Mesenchymal stem cell (in vitro differentiated cells and primary cell): ENCODE data around the gene ADAM33.

Source experiments
- DNase-seq: peaks from one replicate; pipeline ENCODE4 v3.0.0-alpha.2; 2013
- H2AFZ ChIP-seq: one replicate; pipeline ENCODE4 v1.6.1; 2013; ENCODE audit warnings: low read depth, mild to moderate bottlenecking, control low read depth, inconsistent platforms, low read length, moderate library complexity
- H2AK5ac ChIP-seq: 2 replicates; pipeline ENCODE4 v1.6.1; 2013; ENCODE audit warnings: low read length, moderate library complexity, mild to moderate bottlenecking, inconsistent platforms; ENCODE audit not compliant: severe bottlenecking
- H2BK120ac ChIP-seq: one replicate; pipeline ENCODE4 v1.6.1; 2013; ENCODE audit warnings: low read depth, mild to moderate bottlenecking, inconsistent platforms, low read length, moderate library complexity
- H2BK12ac ChIP-seq, 2 experiments: one replicate each; pipeline ENCODE4 v1.6.1; 2013; ENCODE audit warnings: inconsistent platforms in 2 of 2, low read length in 2 of 2, mild to moderate bottlenecking in 2 of 2, moderate library complexity in 2 of 2, control low read depth in 1 of 2
- H2BK15ac ChIP-seq: one replicate; pipeline ENCODE4 v1.6.1; 2013; ENCODE audit warnings: mild to moderate bottlenecking, low read depth, inconsistent platforms; ENCODE audit not compliant: poor library complexity, severe bottlenecking
- H2BK5ac ChIP-seq: 2 replicates; pipeline ENCODE4 v1.6.1; 2013; ENCODE audit warnings: low read depth, mild to moderate bottlenecking, low read length, control low read depth, inconsistent platforms; ENCODE audit not compliant: poor library complexity, severe bottlenecking
- H3K14ac ChIP-seq, 2 experiments: one replicate each; pipeline ENCODE4 v1.6.1; 2013; ENCODE audit warnings: inconsistent platforms in 2 of 2, low read length in 2 of 2, control low read depth in 1 of 2, mild to moderate bottlenecking in 1 of 2, moderate library complexity in 1 of 2
- H3K18ac ChIP-seq, 2 experiments: one replicate each; pipeline ENCODE4 v1.6.1; 2013; ENCODE audit warnings: inconsistent platforms in 2 of 2, low read length in 2 of 2, control low read depth in 1 of 2, low read depth in 1 of 2, mild to moderate bottlenecking in 1 of 2
- H3K23ac ChIP-seq, 2 experiments: one replicate each; pipeline ENCODE4 v1.6.1; 2013; ENCODE audit warnings: inconsistent platforms in 2 of 2, low read length in 2 of 2, mild to moderate bottlenecking in 2 of 2, moderate library complexity in 2 of 2, control low read depth in 1 of 2
- H3K27ac ChIP-seq: 2 replicates; pipeline ENCODE4 v1.5.1; 2013; ENCODE audit warnings: mild to moderate bottlenecking, moderate library complexity, low read length, control low read depth, inconsistent platforms; ENCODE audit not compliant: poor library complexity, severe bottlenecking
- H3K27me3 ChIP-seq, 2 experiments: 2 replicates each; pipeline versions ENCODE4 v1.6.1 to v1.7.0; 2013; ENCODE audit warnings: low read length in 2 of 2, mild to moderate bottlenecking in 2 of 2, moderate library complexity in 2 of 2, control low read depth in 1 of 2, inconsistent platforms in 1 of 2; ENCODE audit not compliant: control insufficient read depth in 1 of 2, insufficient read depth in 1 of 2
- H3K36me3 ChIP-seq, 2 experiments: 2 replicates each; pipeline versions ENCODE4 v1.6.1 to v1.7.0; 2013; ENCODE audit warnings: low read length in 2 of 2, control low read depth in 1 of 2, inconsistent platforms in 1 of 2, low read depth in 1 of 2, mild to moderate bottlenecking in 1 of 2; ENCODE audit not compliant: insufficient read depth in 2 of 2, control insufficient read depth in 1 of 2
- H3K4ac ChIP-seq, 2 experiments: one replicate each; pipeline ENCODE4 v1.6.1; 2013; ENCODE audit warnings: inconsistent platforms in 2 of 2, low read length in 2 of 2, mild to moderate bottlenecking in 2 of 2, moderate library complexity in 2 of 2, control low read depth in 1 of 2, low read depth in 1 of 2
- H3K4me1 ChIP-seq: 2 replicates; pipeline ENCODE4 v1.6.1; 2013; ENCODE audit warnings: low read depth, low read length, control low read depth; ENCODE audit not compliant: control insufficient read depth, insufficient read depth
- H3K4me2 ChIP-seq: 2 replicates; pipeline ENCODE4 v1.6.1; 2013; ENCODE audit warnings: low read length, mild to moderate bottlenecking, inconsistent platforms; ENCODE audit not compliant: poor library complexity, severe bottlenecking
- H3K4me3 ChIP-seq, 2 experiments: 2 replicates each; pipeline versions ENCODE4 v1.5.1 to v1.7.0; 2013; ENCODE audit warnings: low read length in 2 of 2, mild to moderate bottlenecking in 2 of 2, control low read depth in 1 of 2, low read depth in 1 of 2; ENCODE audit not compliant: insufficient read depth in 1 of 2
- H3K79me1 ChIP-seq: replicated peaks from 2 replicates; pipeline ENCODE4 v1.6.1; 2013; ENCODE audit warnings: mild to moderate bottlenecking, control low read depth, low read length, inconsistent platforms; ENCODE audit not compliant: poor library complexity, severe bottlenecking
- H3K9ac ChIP-seq: 2 replicates; pipeline ENCODE4 v1.7.0; 2013; ENCODE audit warnings: mild to moderate bottlenecking, low read length, moderate library complexity
- H3K9me3 ChIP-seq: 2 replicates; pipeline ENCODE4 v1.7.0; 2013; ENCODE audit warnings: mild to moderate bottlenecking, low read length; ENCODE audit not compliant: control insufficient read depth
- H4K8ac ChIP-seq: one replicate; pipeline ENCODE4 v1.6.1; 2013; ENCODE audit warnings: inconsistent platforms, mild to moderate bottlenecking, low read length, moderate library complexity
- H4K91ac ChIP-seq: one replicate; pipeline ENCODE4 v1.6.1; 2013; ENCODE audit warnings: mild to moderate bottlenecking, low read length, inconsistent platforms
- WGBS: methylation state at CpG from one replicate; pipeline ENCODE4 v1.1.7; 2013; ENCODE audit warnings: mixed read lengths; 5-methylcytosine and 5-hydroxymethylcytosine counted together

ADAM33 gene

DNA sequence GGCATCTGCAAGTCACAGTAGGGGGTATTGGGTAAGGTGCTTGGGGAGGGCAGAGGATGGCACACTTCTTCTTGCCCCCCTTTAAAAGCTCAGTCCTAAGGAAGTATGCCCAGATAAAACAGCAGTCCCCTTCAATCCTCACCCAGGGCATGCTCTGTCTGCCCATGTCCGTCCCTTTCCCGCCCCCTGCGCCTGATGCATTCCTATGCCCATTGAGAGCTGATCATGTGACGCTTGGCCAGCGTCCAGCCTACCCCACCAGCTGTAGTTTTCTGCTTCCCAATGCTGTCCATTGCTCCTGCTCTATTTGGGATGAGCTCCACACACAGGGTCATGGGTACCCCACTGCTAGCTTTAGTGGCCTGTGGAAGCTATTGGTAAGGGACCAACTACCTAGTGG, 22.3 kb upstream of the ADAM33 start:
- WGBS = 79% methylated on average over 5 of the region's 5 CpGs
- no peak overlapping the region for H2BK120ac ChIP-seq
- H3K4me1 ChIP-seq = no peaks in the 10 kb centered on the region
- H2AFZ ChIP-seq = no peak overlapping the region
- H2BK15ac ChIP-seq = no peak overlapping the region
- peaks cover 21 to 23% of the 10 kb centered on the region in 2 experiments for H3K27me3 ChIP-seq
- no peak overlapping the region for H3K4me2 ChIP-seq
- no peak overlapping the region for H3K23ac ChIP-seq
- no peak overlapping the region for H2BK5ac ChIP-seq
- no peaks in the 10 kb centered on the region for H3K79me1 ChIP-seq
- H3K9me3 ChIP-seq = no peaks in the 10 kb centered on the region
- no peak overlapping the region for H3K4ac ChIP-seq
- no peak overlapping the region for H3K27ac ChIP-seq
- H3K36me3 ChIP-seq = no peaks in the 10 kb centered on the region
- H2BK12ac ChIP-seq = no peak overlapping the region
- no peak for DNase-seq
- H3K18ac ChIP-seq = no peak overlapping the region
- H4K91ac ChIP-seq = no peak overlapping the region
- H3K14ac ChIP-seq = no peak overlapping the region
- no peak overlapping the region for H3K9ac ChIP-seq
- no peak overlapping the region for H3K4me3 ChIP-seq
- no peak overlapping the region for H2AK5ac ChIP-seq
- no peak overlapping the region for H4K8ac ChIP-seq

DNA sequence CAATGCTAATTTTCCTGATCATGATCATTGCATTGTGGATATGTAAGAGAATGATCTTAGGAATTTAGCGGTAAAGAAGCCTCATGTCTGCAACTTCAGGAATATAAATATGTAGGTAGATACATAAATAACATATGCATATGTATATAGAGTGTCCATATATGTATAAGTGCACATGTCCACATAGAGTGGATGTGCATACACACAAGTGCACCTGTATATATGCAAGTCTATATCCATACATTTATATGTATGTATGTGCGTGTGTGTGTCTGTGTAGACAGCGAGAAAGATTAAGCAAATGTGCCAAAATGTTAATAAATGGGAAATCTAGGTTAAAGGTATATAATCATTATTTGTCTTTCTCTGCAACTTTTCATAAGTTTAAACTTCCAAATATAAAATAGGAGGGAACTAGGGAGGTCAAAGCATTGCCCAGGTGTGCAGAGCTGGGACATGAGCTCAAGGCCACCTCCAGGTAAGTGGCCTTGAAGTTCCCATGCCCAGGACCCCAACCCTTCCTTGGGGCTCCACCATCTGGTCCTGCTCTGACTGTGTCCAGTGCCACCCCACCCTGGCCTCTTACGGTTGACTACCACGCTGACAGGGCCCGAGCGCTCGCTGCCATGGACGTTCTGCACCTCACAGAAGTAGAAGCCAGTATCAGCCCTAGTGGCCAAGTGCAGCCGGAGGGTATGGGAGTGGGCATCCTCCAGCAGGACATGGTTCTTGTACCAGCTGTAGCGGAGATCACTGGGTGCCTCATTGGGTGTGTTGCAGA, 21.0 kb upstream of the ADAM33 start:
- no peaks in the 10 kb centered on the region for H3K4me1 ChIP-seq
- H3K14ac ChIP-seq = no peak overlapping the region
- DNase-seq = no peak
- H3K9me3 ChIP-seq = no peaks in the 10 kb centered on the region
- no peak overlapping the region for H3K27ac ChIP-seq
- no peak overlapping the region for H3K23ac ChIP-seq
- H3K4ac ChIP-seq = no peak overlapping the region
- H3K36me3 ChIP-seq = no peaks in the 10 kb centered on the region
- no peak overlapping the region for H3K9ac ChIP-seq
- H2BK5ac ChIP-seq = no peak overlapping the region
- H3K18ac ChIP-seq = no peak overlapping the region
- H3K4me2 ChIP-seq = no peak overlapping the region
- H3K4me3 ChIP-seq = no peak overlapping the region
- H3K27me3 ChIP-seq = peaks cover 20 to 23% of the 10 kb centered on the region in 2 experiments
- H3K79me1 ChIP-seq = no peaks in the 10 kb centered on the region
- no peak overlapping the region for H4K8ac ChIP-seq
- no peak overlapping the region for H2AFZ ChIP-seq
- H2BK15ac ChIP-seq = no peak overlapping the region
- no peak overlapping the region for H2AK5ac ChIP-seq
- WGBS = 84% methylated on average over 9 of the region's 11 CpGs
- no peak overlapping the region for H2BK120ac ChIP-seq
- no peak overlapping the region for H2BK12ac ChIP-seq
- no peak overlapping the region for H4K91ac ChIP-seq

GRCh38 chr20:3701061-3701998, 19.5 kb upstream of the ADAM33 start:
- H3K4me2 ChIP-seq = no peak overlapping the region
- no peak overlapping the region for H2AFZ ChIP-seq
- no peak overlapping the region for H3K9ac ChIP-seq
- no peak overlapping the region for H4K8ac ChIP-seq
- no peaks in the 10 kb centered on the region for H3K36me3 ChIP-seq
- no peak overlapping the region for H2BK120ac ChIP-seq
- no peak overlapping the region for H3K4ac ChIP-seq
- H3K27ac ChIP-seq = no peak overlapping the region
- H4K91ac ChIP-seq = no peak overlapping the region
- H2BK15ac ChIP-seq = no peak overlapping the region
- H3K18ac ChIP-seq = no peak overlapping the region
- H2AK5ac ChIP-seq = no peak overlapping the region
- 91% methylated on average over 13 of the region's 13 CpGs for WGBS
- no peaks in the 10 kb centered on the region for H3K79me1 ChIP-seq
- H3K4me1 ChIP-seq = no peaks in the 10 kb centered on the region
- H3K9me3 ChIP-seq = peaks cover 2% of the 10 kb centered on the region
- no peak for DNase-seq
- H3K4me3 ChIP-seq = no peak overlapping the region
- H3K14ac ChIP-seq = no peak overlapping the region
- peaks cover 17 to 29% of the 10 kb centered on the region in 2 experiments for H3K27me3 ChIP-seq
- H2BK12ac ChIP-seq = no peak overlapping the region
- no peak overlapping the region for H3K23ac ChIP-seq
- no peak overlapping the region for H2BK5ac ChIP-seq

DNA sequence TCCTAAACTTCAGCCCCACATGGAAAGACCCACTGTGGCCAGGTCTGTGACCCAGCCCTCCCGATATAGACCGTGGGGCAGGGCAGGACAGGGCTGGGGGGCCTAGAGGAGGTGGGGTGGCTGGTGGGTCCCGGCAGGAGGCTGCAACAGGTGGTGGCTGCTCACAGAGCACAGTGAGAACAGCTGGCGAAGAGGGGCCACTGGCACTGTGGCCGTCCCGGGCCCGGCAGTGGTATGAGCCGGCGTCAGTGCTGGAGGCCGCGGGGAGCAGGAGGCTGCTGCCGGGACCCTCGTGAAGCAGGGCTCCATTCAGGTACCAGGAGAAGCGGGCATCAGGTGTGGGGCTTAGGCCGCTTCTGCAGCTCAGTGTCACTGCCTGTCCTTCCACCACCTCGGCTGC, 17.2 kb upstream of the ADAM33 start:
- H2BK12ac ChIP-seq = no peak overlapping the region
- peak overlapping the region; percentile 1 for H3K4me2 ChIP-seq
- H3K9ac ChIP-seq = no peak overlapping the region
- no peak overlapping the region for H3K23ac ChIP-seq
- H3K27me3 ChIP-seq = peaks cover 15 to 23% of the 10 kb centered on the region in 2 experiments
- no peak overlapping the region for H3K4ac ChIP-seq
- H3K14ac ChIP-seq = no peak overlapping the region
- no peak overlapping the region for H2AK5ac ChIP-seq
- no peak for DNase-seq
- H2BK120ac ChIP-seq = no peak overlapping the region
- no peaks in the 10 kb centered on the region for H3K4me1 ChIP-seq
- H3K27ac ChIP-seq = no peak overlapping the region
- H3K9me3 ChIP-seq = peaks cover 4% of the 10 kb centered on the region
- no peaks in the 10 kb centered on the region for H3K79me1 ChIP-seq
- 95% methylated on average over 15 of the region's 16 CpGs for WGBS
- no peak overlapping the region for H2BK15ac ChIP-seq
- H2BK5ac ChIP-seq = no peak overlapping the region
- H4K91ac ChIP-seq = no peak overlapping the region
- no peak overlapping the region for H2AFZ ChIP-seq
- H3K4me3 ChIP-seq = no peak overlapping the region
- H3K36me3 ChIP-seq = no peaks in the 10 kb centered on the region
- no peak overlapping the region for H3K18ac ChIP-seq
- no peak overlapping the region for H4K8ac ChIP-seq
